Karpas-422 (cell line): ENCODE data around the gene RAB11FIP4. TPM values are rescaled to one million over a fixed set of nuclear protein-coding genes. Genes with fewer than 3 reads are reported as not detected.

Experiments used
- DNase-seq: peaks from one replicate; pipeline ENCODE4 v3.0.0-alpha.2; 2015
- H2AFZ ChIP-seq: fragments of 200-600 bp; sonication (generic); 2 replicates; pipeline ENCODE4 v1.6.1; 2014; ENCODE audit warnings: antibody characterized with exemption, low read length, mixed read lengths
- H3K27ac ChIP-seq: fragments of 200-600 bp; sonication (generic); 2 replicates; pipeline ENCODE4 v1.5.1; 2014; ENCODE audit warnings: mild to moderate bottlenecking, low read length, moderate library complexity
- H3K27me3 ChIP-seq: fragments of 200-600 bp; sonication (generic); 2 replicates; pipeline ENCODE4 v1.6.1; 2014; ENCODE audit warnings: low read length, mixed read lengths
- H3K36me3 ChIP-seq: fragments of 200-600 bp; sonication (generic); 2 replicates; pipeline ENCODE4 v1.6.1; 2014; ENCODE audit warnings: low read length, mixed read lengths; ENCODE audit not compliant: insufficient read depth
- H3K4me1 ChIP-seq: fragments of 200-600 bp; sonication (generic); 2 replicates; pipeline ENCODE4 v1.6.1; 2014; ENCODE audit warnings: mild to moderate bottlenecking, low read length, mixed read lengths
- H3K4me2 ChIP-seq: fragments of 200-600 bp; sonication (generic); 2 replicates; pipeline ENCODE4 v1.6.1; 2014; ENCODE audit warnings: low read length, low read depth, mild to moderate bottlenecking; ENCODE audit not compliant: poor library complexity, severe bottlenecking
- H3K4me3 ChIP-seq: fragments of 200-600 bp; sonication (generic); 2 replicates; pipeline ENCODE4 v1.5.1; 2014; ENCODE audit warnings: mild to moderate bottlenecking, antibody characterized with exemption, low read length, mixed read lengths
- H3K79me2 ChIP-seq: fragments of 200-600 bp; sonication (generic); 2 replicates; pipeline ENCODE4 v1.6.1; 2014; ENCODE audit warnings: mild to moderate bottlenecking, low read length, mixed read lengths
- H3K9ac ChIP-seq: fragments of 200-600 bp; sonication (generic); 2 replicates; pipeline ENCODE4 v1.6.0; 2014; ENCODE audit warnings: low read length
- H3K9me2 ChIP-seq: fragments of 200-600 bp; sonication (generic), shearing (Covaris generic); replicated peaks from 2 replicates; pipeline ENCODE4 v1.6.0; 2014; ENCODE audit warnings: mild to moderate bottlenecking, low read length, moderate library complexity; ENCODE audit not compliant: insufficient read depth
- H3K9me3 ChIP-seq: fragments of 300-700, 200-600 bp; sonication (generic); 2 replicates; pipeline ENCODE4 v1.6.1; 2014; ENCODE audit warnings: low read length, mixed read lengths
- H4K20me1 ChIP-seq: fragments of 200-600 bp; sonication (generic); 2 replicates; pipeline ENCODE4 v1.6.1; 2014; ENCODE audit warnings: mild to moderate bottlenecking, antibody characterized with exemption, low read length, low read depth; ENCODE audit not compliant: insufficient read depth
- total RNA-seq: library from RNA; depleted of rRNA; stranded (reverse); fragments of >200 nt; shearing (Covaris generic); gene quantifications from 2 replicates; pipeline ENCODE4 v1.2.3, GENCODE V29; 2014; ENCODE audit warnings: low replicate concordance

The RAB11FIP4 gene
- total RNA-seq, 1 experiment from 2014 or later, result 3.6 TPM

DNA sequence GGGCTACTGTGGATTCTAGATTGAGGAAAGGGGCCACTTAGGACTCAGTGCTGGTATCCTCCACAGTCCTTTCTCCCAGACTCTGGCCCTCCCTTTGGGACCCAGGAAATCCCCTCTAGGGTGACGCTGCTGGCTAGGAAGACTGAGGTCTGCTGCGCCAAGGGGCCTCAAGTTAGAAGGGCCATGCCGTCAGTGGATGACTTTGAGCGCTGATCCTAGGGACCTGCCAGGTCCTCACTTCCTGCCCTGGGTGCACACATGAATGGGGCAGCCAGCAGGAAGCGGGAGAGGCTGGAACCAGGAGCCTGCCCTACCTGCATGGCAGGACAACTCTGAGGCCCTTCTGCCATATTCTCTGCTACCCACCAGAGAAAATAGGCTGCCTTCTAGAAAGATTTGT, 145.0 kb downstream of the RAB11FIP4 start:
- no peak overlapping the region for H2AFZ ChIP-seq
- H3K27me3 ChIP-seq, result no peaks in the 10 kb centered on the region
- no peaks in the 10 kb centered on the region for H3K36me3 ChIP-seq
- peak overlapping the region; percentile 31; the same call in 1 of the 2 replicates for H3K9ac ChIP-seq
- H3K79me2 ChIP-seq, result no peaks in the 10 kb centered on the region
- no peak for DNase-seq
- H3K9me3 ChIP-seq, result no peaks in the 10 kb centered on the region
- peak overlapping the region; percentile 55 for H3K27ac ChIP-seq
- no peaks in the 10 kb centered on the region for H4K20me1 ChIP-seq
- peaks cover 62% of the 10 kb centered on the region for H3K4me1 ChIP-seq
- no peaks in the 10 kb centered on the region for H3K9me2 ChIP-seq
- peak overlapping the region; percentile 60 for H3K4me2 ChIP-seq
- peak overlapping the region; percentile 24; the same call in 1 of the 2 replicates for H3K4me3 ChIP-seq

DNA sequence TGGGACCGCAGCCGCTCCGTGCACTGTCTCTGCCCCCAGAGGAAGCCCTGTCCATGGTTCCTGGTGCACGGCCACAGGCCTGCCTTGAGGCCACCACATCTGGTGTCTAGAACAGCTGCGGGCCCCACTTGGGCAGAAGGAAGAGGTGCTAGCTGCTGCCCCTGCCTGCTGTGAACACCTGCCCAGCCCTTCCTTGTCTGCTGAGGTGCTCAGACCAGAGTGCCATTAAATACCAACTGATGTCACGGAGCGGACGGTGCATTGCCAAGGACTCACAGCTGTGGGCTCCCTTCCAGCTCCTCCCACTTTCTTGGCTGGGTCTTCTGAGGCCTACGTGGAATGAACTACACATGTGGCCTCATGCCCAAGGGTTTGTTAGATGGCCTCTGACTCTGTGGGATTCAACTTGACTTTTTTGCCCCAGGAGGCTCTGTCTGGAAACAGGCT, 146.1 kb downstream of the RAB11FIP4 start:
- no peak overlapping the region for H2AFZ ChIP-seq
- peak overlapping the region; percentile 10 for H3K4me3 ChIP-seq
- no peaks in the 10 kb centered on the region for H3K36me3 ChIP-seq
- no peaks in the 10 kb centered on the region for H3K9me3 ChIP-seq
- H3K79me2 ChIP-seq, result no peaks in the 10 kb centered on the region
- H3K9ac ChIP-seq, result peak overlapping the region; percentile 31
- peak overlapping the region; percentile 20; the same call in 1 of the 2 replicates for H3K27ac ChIP-seq
- no peaks in the 10 kb centered on the region for H3K27me3 ChIP-seq
- H4K20me1 ChIP-seq, result no peaks in the 10 kb centered on the region
- peak overlapping the region; percentile 60 for H3K4me2 ChIP-seq
- H3K9me2 ChIP-seq, result no peaks in the 10 kb centered on the region
- DNase-seq, result peak; percentile 58
- H3K4me1 ChIP-seq, result peaks cover 66% of the 10 kb centered on the region

DNA sequence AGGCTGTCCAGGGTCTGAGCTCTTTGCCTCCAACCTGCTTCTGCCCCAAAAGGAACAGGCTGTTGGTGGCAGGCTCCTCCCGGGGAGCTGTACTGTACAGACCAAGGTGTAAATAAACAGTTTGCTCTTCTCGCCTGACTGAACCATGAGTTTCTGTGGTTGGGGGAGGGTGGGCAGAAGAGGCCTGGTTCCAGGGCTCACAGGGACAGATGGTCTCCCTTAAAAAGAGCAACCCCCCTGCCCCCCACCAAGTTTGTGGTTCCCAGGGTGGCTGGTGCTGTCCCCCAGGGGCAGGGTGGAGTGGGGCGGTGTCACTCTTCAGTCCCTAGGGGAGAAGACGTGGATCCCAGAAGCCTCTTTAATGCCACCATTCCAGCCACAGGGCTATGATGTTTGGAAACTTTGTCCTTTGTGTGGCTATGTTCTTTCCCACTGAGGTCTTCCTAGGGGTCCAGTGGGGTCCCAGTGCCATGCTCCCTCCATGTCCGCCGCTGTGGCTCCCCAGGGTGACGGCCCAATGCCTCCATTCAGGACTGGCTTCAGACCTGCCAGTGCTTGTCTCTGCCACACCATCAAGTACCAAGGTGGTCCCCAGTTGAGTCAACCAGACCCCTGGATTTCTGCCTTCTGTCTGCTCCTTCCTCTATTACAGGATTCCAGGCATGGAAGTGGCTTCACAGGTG, 146.7 kb downstream of the RAB11FIP4 start:
- no peaks in the 10 kb centered on the region for H3K27me3 ChIP-seq
- no peaks in the 10 kb centered on the region for H3K9me2 ChIP-seq
- peak overlapping the region; percentile 60 for H3K4me2 ChIP-seq
- H2AFZ ChIP-seq, result no peak overlapping the region
- DNase-seq, result peak; percentile 53
- no peaks in the 10 kb centered on the region for H4K20me1 ChIP-seq
- H3K4me1 ChIP-seq, result peaks cover 64% of the 10 kb centered on the region
- peak overlapping the region; percentile 31 for H3K9ac ChIP-seq
- H3K4me3 ChIP-seq, result peak overlapping the region; percentile 10
- H3K36me3 ChIP-seq, result no peaks in the 10 kb centered on the region
- peak overlapping the region; percentile 20; the same call in 1 of the 2 replicates for H3K27ac ChIP-seq
- no peaks in the 10 kb centered on the region for H3K79me2 ChIP-seq
- H3K9me3 ChIP-seq, result no peaks in the 10 kb centered on the region

DNA sequence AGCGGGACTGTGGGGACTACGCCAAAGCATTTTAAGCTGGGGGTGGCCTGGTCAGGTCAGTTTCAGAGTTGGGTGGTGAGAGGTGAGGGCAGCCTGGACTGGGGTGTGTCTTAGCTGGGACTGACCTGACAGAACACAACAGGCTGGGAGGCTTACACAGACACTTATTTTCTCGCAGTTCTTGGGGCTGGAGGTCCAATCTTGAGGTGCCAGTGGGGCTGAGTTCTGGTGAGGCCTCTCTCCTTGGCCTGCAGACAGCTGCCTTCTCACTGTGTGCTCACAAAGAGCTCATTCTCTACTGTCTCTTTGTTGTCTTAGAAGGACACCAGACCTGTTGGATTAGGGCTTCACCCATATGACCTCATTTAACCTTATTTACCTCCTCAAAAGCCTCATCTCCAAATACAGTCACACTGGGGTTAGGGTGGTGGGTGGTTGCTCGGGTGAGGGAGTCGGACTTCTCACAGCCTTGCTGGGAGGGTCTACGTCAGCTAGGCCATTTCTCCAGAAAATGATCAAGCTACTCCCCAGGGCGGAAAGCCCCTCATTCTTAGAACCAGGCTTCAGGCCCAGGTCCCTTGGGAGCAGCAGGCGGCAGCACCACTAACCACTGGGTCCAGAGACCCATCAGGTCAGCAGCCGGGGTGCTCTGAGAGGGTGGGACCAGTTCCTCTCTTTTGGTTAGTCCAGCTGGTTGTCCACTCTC, 149.3 kb downstream of the RAB11FIP4 start:
- no peaks in the 10 kb centered on the region for H3K36me3 ChIP-seq
- no peaks in the 10 kb centered on the region for H4K20me1 ChIP-seq
- H3K9ac ChIP-seq, result no peak overlapping the region
- H3K4me3 ChIP-seq, result no peak overlapping the region
- H3K27ac ChIP-seq, result no peak overlapping the region
- no peaks in the 10 kb centered on the region for H3K9me2 ChIP-seq
- peaks cover 40% of the 10 kb centered on the region for H3K4me1 ChIP-seq
- no peaks in the 10 kb centered on the region for H3K79me2 ChIP-seq
- H3K27me3 ChIP-seq, result no peaks in the 10 kb centered on the region
- no peaks in the 10 kb centered on the region for H3K9me3 ChIP-seq
- no peak for DNase-seq
- H3K4me2 ChIP-seq, result no peak overlapping the region
- no peak overlapping the region for H2AFZ ChIP-seq

DNA sequence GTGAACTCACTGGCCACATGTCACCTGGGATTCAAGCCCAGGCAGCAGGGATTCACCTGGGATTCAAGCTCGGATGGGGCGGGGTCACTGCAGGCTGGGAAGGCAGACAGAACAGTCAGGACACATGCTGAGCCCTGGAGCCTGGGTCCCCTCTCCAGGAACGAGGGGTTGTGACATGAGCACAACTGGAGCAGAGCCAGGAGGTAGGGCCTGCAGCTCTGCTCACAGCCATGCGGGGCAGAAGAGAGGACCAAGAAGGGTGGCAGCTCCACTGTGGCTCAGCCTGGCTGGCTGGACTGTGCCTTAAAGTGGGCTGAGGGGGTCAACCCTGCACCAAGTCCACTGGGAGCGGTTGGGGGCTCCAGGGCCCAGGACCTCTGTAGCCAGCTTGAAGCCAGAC, 150.1 kb downstream of the RAB11FIP4 start:
- Histone ChIP-seq H3K4me2 (no peak overlapping the region), H3K9ac (no peak overlapping the region), H2AFZ (no peak overlapping the region), H4K20me1 (no peaks in the 10 kb centered on the region), H3K9me2 (no peaks in the 10 kb centered on the region), H3K27me3 (no peaks in the 10 kb centered on the region), H3K36me3 (no peaks in the 10 kb centered on the region), H3K9me3 (no peaks in the 10 kb centered on the region), H3K4me1 (peaks cover 32% of the 10 kb centered on the region), H3K79me2 (no peaks in the 10 kb centered on the region), H3K27ac (no peak overlapping the region), H3K4me3 (no peak overlapping the region)
- peak; percentile 76 for DNase-seq

DNA sequence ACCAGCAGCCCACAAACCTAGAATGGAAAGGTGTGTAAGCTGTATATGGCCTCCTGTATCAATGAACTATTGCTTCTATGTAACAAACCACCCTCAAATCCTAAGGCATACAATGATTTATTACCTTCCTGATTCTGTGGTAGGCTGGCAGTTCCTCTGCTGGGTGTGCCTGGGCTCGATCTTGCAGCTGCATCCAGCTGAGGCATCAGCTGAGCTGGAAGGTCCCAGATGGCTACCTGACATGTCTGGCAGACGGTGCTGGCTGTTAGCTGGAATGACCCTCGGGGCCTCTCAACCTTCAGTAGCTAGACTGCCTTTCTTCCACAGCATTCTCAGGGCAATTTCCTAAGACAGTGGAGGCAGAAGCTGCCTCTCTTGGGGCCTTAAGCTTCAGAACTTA, 152.7 kb downstream of the RAB11FIP4 start:
- H3K27ac ChIP-seq, result no peak overlapping the region
- H3K4me3 ChIP-seq, result no peak overlapping the region
- peaks cover 22% of the 10 kb centered on the region for H3K4me1 ChIP-seq
- H3K79me2 ChIP-seq, result no peaks in the 10 kb centered on the region; the same call in 1 of the 2 replicates
- no peak overlapping the region for H3K4me2 ChIP-seq
- no peaks in the 10 kb centered on the region for H3K9me2 ChIP-seq
- H3K27me3 ChIP-seq, result no peaks in the 10 kb centered on the region
- DNase-seq, result no peak
- no peaks in the 10 kb centered on the region for H3K36me3 ChIP-seq
- H3K9me3 ChIP-seq, result no peaks in the 10 kb centered on the region
- no peaks in the 10 kb centered on the region for H4K20me1 ChIP-seq
- no peak overlapping the region for H2AFZ ChIP-seq
- no peak overlapping the region for H3K9ac ChIP-seq

DNA sequence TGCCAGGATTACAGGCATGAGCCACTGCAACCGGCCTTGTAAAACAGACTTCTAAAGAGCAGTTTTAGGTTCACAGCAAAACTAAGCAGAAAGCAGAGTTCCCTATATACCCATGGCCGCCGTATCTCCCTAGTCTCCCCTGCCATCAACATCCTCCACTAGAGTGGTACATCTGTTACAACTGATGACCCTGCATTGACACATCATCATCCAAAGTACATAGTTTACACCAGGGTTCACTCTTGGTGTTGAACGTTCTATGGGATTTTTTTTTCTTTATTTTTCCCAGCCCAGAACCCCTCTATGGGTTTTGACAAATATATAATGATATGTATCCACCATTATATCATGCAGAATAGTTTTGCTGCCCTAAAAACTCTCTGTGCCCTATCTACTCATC, 155.2 kb downstream of the RAB11FIP4 start:
- no peak overlapping the region for H3K9ac ChIP-seq

DNA sequence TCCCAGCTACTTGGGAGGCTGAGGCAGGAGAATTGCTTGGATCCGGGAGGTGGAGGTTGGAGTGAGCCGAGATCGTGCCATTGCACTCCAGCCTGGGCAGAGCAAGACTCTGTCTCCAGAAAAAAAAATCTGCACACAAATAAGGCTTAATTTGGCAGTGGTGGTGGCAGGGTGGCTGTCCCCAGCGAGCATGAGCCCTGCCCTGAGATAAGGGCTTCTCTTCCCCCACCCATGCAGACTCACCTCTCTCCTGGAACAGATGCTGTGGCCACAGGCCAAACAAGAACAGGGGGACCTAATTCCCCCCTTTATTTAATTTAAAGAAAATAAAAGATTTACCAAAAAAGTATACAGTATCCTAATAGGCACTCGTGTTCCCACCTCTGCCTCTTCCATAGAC, 157.2 kb downstream of the RAB11FIP4 start:
- Histone ChIP-seq H3K9ac (peak overlapping the region; percentile 97), H2AFZ (peak overlapping the region; percentile 88; the same call in 1 of the 2 replicates), H3K36me3 (no peaks in the 10 kb centered on the region), H3K27me3 (no peaks in the 10 kb centered on the region), H3K9me2 (no peaks in the 10 kb centered on the region), H3K4me3 (peak overlapping the region; percentile 85), H3K9me3 (no peaks in the 10 kb centered on the region), H3K4me1 (peaks cover 20% of the 10 kb centered on the region), H3K4me2 (peak overlapping the region; percentile 92), H3K27ac (peak overlapping the region; percentile 61; the same call in 1 of the 2 replicates), H4K20me1 (no peaks in the 10 kb centered on the region), H3K79me2 (no peaks in the 10 kb centered on the region; the same call in 1 of the 2 replicates)
- peak; percentile 53 for DNase-seq

More for the DNA sequence above, 155.2 kb downstream of the RAB11FIP4 start:
- Histone ChIP-seq H3K4me2 (no peak overlapping the region), H3K4me1 (peaks cover 22% of the 10 kb centered on the region), H3K27me3 (no peaks in the 10 kb centered on the region), H2AFZ (no peak overlapping the region), H4K20me1 (no peaks in the 10 kb centered on the region), H3K9me2 (no peaks in the 10 kb centered on the region), H3K27ac (no peak overlapping the region), H3K9me3 (no peaks in the 10 kb centered on the region), H3K36me3 (no peaks in the 10 kb centered on the region), H3K4me3 (no peak overlapping the region), H3K79me2 (no peaks in the 10 kb centered on the region; the same call in 1 of the 2 replicates)
- no peak for DNase-seq
